WTC11 (cell line): ENCODE results near the gene SOCS1.
A peak's percentile ranks its signal among the peaks of the same experiment; 100 is the strongest.

Source experiments
- CREB1 ChIP-seq: sonication (generic); formaldehyde crosslinking; IDR thresholded peaks from 2 replicates; pipeline ENCODE4 v1.8.0; 2023; ENCODE audit warnings: mild to moderate bottlenecking, missing genetic modification reagents
- JUN ChIP-seq: sonication (generic); formaldehyde crosslinking; IDR thresholded peaks from 2 replicates; pipeline ENCODE4 v1.8.0; 2023; ENCODE audit warnings: mild to moderate bottlenecking, missing genetic modification reagents
- NR3C1 ChIP-seq: sonication (generic); formaldehyde crosslinking; conservative IDR thresholded peaks from 2 replicates; pipeline ENCODE4 v1.8.1; 2023; ENCODE audit warnings: low read depth, mild to moderate bottlenecking, missing genetic modification reagents
- TEAD1 ChIP-seq: sonication (generic); formaldehyde crosslinking; IDR thresholded peaks from 2 replicates; pipeline ENCODE4 v1.8.0; 2022; ENCODE audit warnings: mild to moderate bottlenecking, missing genetic modification reagents
- TEAD4 ChIP-seq: sonication (generic); formaldehyde crosslinking; IDR thresholded peaks from 2 replicates; pipeline ENCODE4 v1.8.0; 2022; ENCODE audit warnings: mild to moderate bottlenecking, missing genetic modification reagents
- ZNF121 ChIP-seq: sonication (generic); formaldehyde crosslinking; IDR thresholded peaks from 2 replicates; pipeline ENCODE4 v1.8.0; 2023; ENCODE audit warnings: missing genetic modification reagents
- ZNF263 ChIP-seq: sonication (generic); formaldehyde crosslinking; IDR thresholded peaks from 2 replicates; pipeline ENCODE4 v1.8.1; 2022; ENCODE audit warnings: low read depth, mild to moderate bottlenecking, moderate library complexity, missing genetic modification reagents
- TF ChIP-seq, protein P1 (sequence below): fragments of 250-450 bp; sonication (Bioruptor Pico); IDR thresholded peaks from 2 replicates; pipeline ENCODE4 v1.9.0; 2021; ENCODE audit warnings: moderate library complexity, mild to moderate bottlenecking, inconsistent platforms, borderline replicate concordance
- TF ChIP-seq, protein P2 (sequence below): fragments of 200-600 bp; IDR thresholded peaks from 2 replicates; pipeline ENCODE4 v1.8.0; 2022; ENCODE audit warnings: antibody characterized with exemption
- TF ChIP-seq, protein P3 (sequence below): sonication (generic); formaldehyde crosslinking; IDR thresholded peaks from 2 replicates; pipeline ENCODE4 v1.8.1; 2023; ENCODE audit warnings: mild to moderate bottlenecking, missing genetic modification reagents, moderate library complexity
- TF ChIP-seq, protein P4 (sequence below): sonication (generic); formaldehyde crosslinking; IDR thresholded peaks from 2 replicates; pipeline ENCODE4 v1.8.1; 2022; ENCODE audit warnings: low read depth, missing genetic modification reagents, borderline replicate concordance
- TF ChIP-seq, protein P5 (sequence below): sonication (generic); formaldehyde crosslinking; IDR thresholded peaks from 2 replicates; pipeline ENCODE4 v1.8.0; 2022; ENCODE audit warnings: mild to moderate bottlenecking, missing genetic modification reagents
- TF ChIP-seq, protein P6 (sequence below): fragments of 250-450 bp; sonication (Bioruptor Pico); conservative IDR thresholded peaks from 2 replicates; pipeline ENCODE4 v1.9.0; 2021; ENCODE audit warnings: mild to moderate bottlenecking
- TF ChIP-seq, protein P7 (sequence below): sonication (generic); formaldehyde crosslinking; conservative IDR thresholded peaks from 2 replicates; pipeline ENCODE4 v1.8.1; 2022; ENCODE audit warnings: mild to moderate bottlenecking, missing genetic modification reagents

DNA sequence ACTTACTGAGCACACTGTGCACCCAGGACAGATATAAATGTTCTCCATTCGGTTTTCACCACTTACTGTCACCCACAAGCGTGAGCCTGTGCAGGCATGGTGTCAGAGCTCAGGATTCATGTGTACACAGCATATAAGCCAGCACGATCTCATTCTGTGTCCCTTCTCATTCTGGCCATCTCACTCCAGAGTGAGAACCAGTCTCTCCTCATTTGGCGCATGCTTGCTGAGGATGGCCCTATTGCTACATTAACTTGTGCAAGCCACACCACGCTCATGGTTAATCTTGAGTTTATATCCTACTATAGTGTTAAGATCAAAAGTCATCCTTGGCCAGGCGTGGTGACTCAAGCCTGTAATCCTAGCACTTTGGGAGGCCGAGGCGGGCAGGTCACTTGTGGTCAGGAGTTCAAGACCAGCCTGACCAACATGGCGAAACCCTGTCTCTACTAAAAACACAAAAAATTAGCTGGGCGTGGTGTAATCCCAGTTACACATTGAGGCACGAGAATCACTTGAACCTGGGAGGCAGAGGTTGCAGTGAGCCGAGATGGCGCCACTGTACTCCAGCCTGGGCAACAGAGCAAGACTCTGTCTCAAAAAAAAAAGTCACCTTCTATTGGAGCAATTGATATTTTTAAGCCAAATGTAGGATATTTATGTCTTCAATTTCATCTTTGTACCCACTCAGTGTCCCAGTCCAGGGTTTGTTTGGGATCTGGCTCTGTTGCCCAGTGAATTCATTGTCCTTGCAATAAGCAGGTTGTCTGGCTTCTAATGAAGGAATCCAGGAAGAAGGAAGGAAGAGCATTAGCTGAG lies 20.9 kb downstream of the SOCS1 start:
- TF ChIP-seq, protein P1, sequence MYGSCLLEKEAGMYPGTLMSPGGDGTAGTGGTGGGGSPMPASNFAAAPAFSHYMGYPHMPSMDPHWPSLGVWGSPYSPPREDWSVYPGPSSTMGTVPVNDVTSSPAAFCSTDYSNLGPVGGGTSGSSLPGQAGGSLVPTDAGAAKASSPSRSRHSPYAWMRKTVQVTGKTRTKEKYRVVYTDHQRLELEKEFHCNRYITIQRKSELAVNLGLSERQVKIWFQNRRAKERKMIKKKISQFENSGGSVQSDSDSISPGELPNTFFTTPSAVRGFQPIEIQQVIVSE (CRISPR knock-in tag), result no peak
- TF ChIP-seq, protein P2, sequence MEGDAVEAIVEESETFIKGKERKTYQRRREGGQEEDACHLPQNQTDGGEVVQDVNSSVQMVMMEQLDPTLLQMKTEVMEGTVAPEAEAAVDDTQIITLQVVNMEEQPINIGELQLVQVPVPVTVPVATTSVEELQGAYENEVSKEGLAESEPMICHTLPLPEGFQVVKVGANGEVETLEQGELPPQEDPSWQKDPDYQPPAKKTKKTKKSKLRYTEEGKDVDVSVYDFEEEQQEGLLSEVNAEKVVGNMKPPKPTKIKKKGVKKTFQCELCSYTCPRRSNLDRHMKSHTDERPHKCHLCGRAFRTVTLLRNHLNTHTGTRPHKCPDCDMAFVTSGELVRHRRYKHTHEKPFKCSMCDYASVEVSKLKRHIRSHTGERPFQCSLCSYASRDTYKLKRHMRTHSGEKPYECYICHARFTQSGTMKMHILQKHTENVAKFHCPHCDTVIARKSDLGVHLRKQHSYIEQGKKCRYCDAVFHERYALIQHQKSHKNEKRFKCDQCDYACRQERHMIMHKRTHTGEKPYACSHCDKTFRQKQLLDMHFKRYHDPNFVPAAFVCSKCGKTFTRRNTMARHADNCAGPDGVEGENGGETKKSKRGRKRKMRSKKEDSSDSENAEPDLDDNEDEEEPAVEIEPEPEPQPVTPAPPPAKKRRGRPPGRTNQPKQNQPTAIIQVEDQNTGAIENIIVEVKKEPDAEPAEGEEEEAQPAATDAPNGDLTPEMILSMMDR, result no peak
- TF ChIP-seq, protein P3, sequence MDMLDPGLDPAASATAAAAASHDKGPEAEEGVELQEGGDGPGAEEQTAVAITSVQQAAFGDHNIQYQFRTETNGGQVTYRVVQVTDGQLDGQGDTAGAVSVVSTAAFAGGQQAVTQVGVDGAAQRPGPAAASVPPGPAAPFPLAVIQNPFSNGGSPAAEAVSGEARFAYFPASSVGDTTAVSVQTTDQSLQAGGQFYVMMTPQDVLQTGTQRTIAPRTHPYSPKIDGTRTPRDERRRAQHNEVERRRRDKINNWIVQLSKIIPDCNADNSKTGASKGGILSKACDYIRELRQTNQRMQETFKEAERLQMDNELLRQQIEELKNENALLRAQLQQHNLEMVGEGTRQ, result no peak
- TF ChIP-seq, protein P4, sequence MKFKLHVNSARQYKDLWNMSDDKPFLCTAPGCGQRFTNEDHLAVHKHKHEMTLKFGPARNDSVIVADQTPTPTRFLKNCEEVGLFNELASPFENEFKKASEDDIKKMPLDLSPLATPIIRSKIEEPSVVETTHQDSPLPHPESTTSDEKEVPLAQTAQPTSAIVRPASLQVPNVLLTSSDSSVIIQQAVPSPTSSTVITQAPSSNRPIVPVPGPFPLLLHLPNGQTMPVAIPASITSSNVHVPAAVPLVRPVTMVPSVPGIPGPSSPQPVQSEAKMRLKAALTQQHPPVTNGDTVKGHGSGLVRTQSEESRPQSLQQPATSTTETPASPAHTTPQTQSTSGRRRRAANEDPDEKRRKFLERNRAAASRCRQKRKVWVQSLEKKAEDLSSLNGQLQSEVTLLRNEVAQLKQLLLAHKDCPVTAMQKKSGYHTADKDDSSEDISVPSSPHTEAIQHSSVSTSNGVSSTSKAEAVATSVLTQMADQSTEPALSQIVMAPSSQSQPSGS (CRISPR knock-in tag), result no peak
- no peak for TF ChIP-seq ZNF263 (CRISPR knock-in tag)
- TF ChIP-seq TEAD1 (CRISPR knock-in tag), result no peak
- no peak for TF ChIP-seq JUN (CRISPR knock-in tag)
- TF ChIP-seq, protein P5, sequence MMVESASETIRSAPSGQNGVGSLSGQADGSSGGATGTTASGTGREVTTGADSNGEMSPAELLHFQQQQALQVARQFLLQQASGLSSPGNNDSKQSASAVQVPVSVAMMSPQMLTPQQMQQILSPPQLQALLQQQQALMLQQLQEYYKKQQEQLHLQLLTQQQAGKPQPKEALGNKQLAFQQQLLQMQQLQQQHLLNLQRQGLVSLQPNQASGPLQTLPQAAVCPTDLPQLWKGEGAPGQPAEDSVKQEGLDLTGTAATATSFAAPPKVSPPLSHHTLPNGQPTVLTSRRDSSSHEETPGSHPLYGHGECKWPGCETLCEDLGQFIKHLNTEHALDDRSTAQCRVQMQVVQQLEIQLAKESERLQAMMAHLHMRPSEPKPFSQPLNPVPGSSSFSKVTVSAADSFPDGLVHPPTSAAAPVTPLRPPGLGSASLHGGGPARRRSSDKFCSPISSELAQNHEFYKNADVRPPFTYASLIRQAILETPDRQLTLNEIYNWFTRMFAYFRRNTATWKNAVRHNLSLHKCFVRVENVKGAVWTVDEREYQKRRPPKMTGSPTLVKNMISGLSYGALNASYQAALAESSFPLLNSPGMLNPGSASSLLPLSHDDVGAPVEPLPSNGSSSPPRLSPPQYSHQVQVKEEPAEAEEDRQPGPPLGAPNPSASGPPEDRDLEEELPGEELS, result no peak
- TF ChIP-seq, protein P6, sequence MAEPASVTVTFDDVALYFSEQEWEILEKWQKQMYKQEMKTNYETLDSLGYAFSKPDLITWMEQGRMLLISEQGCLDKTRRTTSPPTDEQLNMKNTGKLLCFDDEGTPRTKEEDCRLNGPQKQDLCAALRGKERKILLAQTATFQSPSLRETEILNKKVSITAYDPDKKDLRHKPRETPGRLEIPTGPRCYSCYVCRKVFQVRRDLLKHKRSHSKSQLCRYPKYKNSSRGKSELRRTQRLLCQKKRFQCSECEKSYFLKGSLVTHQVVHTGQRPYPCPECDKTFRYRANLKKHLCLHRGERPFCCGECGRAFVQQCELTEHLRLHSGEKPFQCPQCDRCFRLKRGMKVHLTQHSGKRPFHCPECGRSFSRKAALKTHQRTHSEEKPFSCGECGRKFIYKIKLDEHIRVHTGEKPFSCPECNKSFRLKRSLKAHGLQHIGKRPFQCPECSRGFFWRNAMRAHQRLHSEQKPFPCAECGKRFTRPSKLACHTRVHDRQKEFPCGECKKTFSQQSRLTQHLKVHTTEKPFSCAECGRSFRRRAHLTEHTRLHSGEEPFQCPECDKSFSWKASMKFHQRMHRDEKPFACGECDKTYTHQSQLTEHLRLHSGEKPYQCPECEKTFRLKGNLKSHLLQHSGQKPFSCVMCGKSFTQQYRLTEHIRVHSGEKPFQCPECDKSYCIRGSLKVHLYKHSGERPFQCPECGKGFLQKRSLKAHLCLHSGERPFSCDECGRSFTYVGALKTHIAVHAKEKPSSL (CRISPR knock-in tag), result no peak
- TF ChIP-seq, protein P7, sequence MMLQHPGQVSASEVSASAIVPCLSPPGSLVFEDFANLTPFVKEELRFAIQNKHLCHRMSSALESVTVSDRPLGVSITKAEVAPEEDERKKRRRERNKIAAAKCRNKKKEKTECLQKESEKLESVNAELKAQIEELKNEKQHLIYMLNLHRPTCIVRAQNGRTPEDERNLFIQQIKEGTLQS (CRISPR knock-in tag), result no peak
- TF ChIP-seq TEAD4 (CRISPR knock-in tag), result no peak
- TF ChIP-seq CREB1 (CRISPR knock-in tag), result no peak
- TF ChIP-seq NR3C1, result no peak
- TF ChIP-seq ZNF121 (CRISPR knock-in tag), result peak; percentile 10; the same call in 1 of the 2 replicates
